SK-N-SH (cell line): ENCODE results near the gene ZIC3. TPM values are rescaled to one million over a fixed set of nuclear protein-coding genes. Genes with fewer than 3 reads are reported as not detected.

Source experiments
- CTCF ChIA-PET: fragments of 300-600, 350-600 bp; formaldehyde crosslinking; extraction: SDS; loops from one replicate; lab custom pipeline; 2021; lab: Yijun Ruan, JAX
- POLR2A ChIA-PET: fragments of 350-600 bp; sonication (Branson Sonifier 250); formaldehyde crosslinking; extraction: SDS; loops from one replicate; lab custom pipeline; 2020; ENCODE audit warnings: antibody characterized with exemption, inconsistent platforms; lab: Yijun Ruan, JAX
- DNase-seq: peaks from one replicate; pipeline ENCODE4 v3.0.0; 2012
- H2AFZ ChIP-seq: fragments of 200-600 bp; sonication (generic); 2 replicates; pipeline ENCODE4 v1.8.1; 2016; ENCODE audit warnings: antibody characterized with exemption, mild to moderate bottlenecking, low read depth
- H3F3A ChIP-seq: fragments of 200-600 bp; sonication (generic); replicated peaks from 2 replicates; pipeline ENCODE3; 2016; ENCODE audit warnings: antibody characterized with exemption, mild to moderate bottlenecking; ENCODE audit not compliant: insufficient read depth
- H3K27ac ChIP-seq, 2 experiments: fragments of 200-500 bp in 1 of 2; fragments of 200-600 bp in 1 of 2; sonication (Bioruptor generic) in 1 of 2; sonication (generic), shearing (Covaris generic) in 1 of 2; 2 replicates each; pipeline versions ENCODE4 v1.5.1 to v1.6.1; 2014 to 2016; ENCODE audit warnings: low read depth in 2 of 2, inconsistent platforms in 1 of 2, low read length in 1 of 2, mild to moderate bottlenecking in 1 of 2, mixed read lengths in 1 of 2
- H3K27me3 ChIP-seq: fragments of 200-600 bp; sonication (generic), shearing (Covaris generic); 2 replicates; pipeline ENCODE4 v1.6.1; 2016; ENCODE audit warnings: mixed run types; ENCODE audit not compliant: insufficient read depth
- H3K36me3 ChIP-seq, 2 experiments: fragments of 200-500 bp in 1 of 2; fragments of 200-600 bp in 1 of 2; sonication (Bioruptor generic) in 1 of 2; sonication (generic) in 1 of 2; replicated peaks in 1 of 2; 2 replicates each; pipeline versions ENCODE3 to v1.5.1; 2014 to 2016; ENCODE audit warnings: low read length in 1 of 2, mild to moderate bottlenecking in 1 of 2; ENCODE audit not compliant: insufficient read depth in 2 of 2, control insufficient read depth in 1 of 2
- H3K4me1 ChIP-seq, 2 experiments: fragments of 200-500 bp in 1 of 2; fragments of 200-600 bp in 1 of 2; sonication (Bioruptor generic) in 1 of 2; sonication (generic), shearing (Covaris generic) in 1 of 2; 2 replicates each; pipeline versions ENCODE4 v1.5.1 to v1.6.1; 2014 to 2016; ENCODE audit warnings: low read depth in 1 of 2, low read length in 1 of 2, mixed run types in 1 of 2; ENCODE audit not compliant: insufficient read depth in 2 of 2, control insufficient read depth in 1 of 2
- H3K4me2 ChIP-seq: fragments of 200-600 bp; sonication (generic), shearing (Covaris generic); 2 replicates; pipeline ENCODE4 v1.6.1; 2017; ENCODE audit warnings: mixed run types
- H3K4me3 ChIP-seq, 2 experiments: fragments of 200-500 bp in 1 of 2; fragments of 200-600 bp in 1 of 2; sonication (Bioruptor generic) in 1 of 2; sonication (generic), shearing (Covaris generic) in 1 of 2; 2 replicates each; pipeline versions ENCODE4 v1.5.1 to v1.8.1; 2014 to 2016; ENCODE audit warnings: low read depth in 2 of 2, inconsistent platforms in 1 of 2, low read length in 1 of 2, mild to moderate bottlenecking in 1 of 2, mixed read lengths in 1 of 2, moderate library complexity in 1 of 2
- H3K79me2 ChIP-seq: fragments of 200-600 bp; sonication (generic); 2 replicates; pipeline ENCODE4 v1.8.1; 2017; ENCODE audit warnings: mild to moderate bottlenecking; ENCODE audit not compliant: insufficient read depth
- H3K9ac ChIP-seq: fragments of 200-600 bp; sonication (generic); 2 replicates; pipeline ENCODE4 v1.6.1; 2017; ENCODE audit warnings: mixed run types
- H3K9me2 ChIP-seq: fragments of 200-600 bp; sonication (generic); 2 replicates; pipeline ENCODE4 v1.6.1; 2017; ENCODE audit warnings: mixed run types
- H3K9me3 ChIP-seq: fragments of 200-600 bp; sonication (generic); 2 replicates; pipeline ENCODE4 v1.6.1; 2017; ENCODE audit warnings: mixed run types, mild to moderate bottlenecking, moderate library complexity
- H4K20me1 ChIP-seq: fragments of 200-600 bp; sonication (generic); 2 replicates; pipeline ENCODE4 v1.6.1; 2017; ENCODE audit warnings: mild to moderate bottlenecking, mixed run types; ENCODE audit not compliant: insufficient read depth
- EP300 ChIP-seq, 2 experiments: IDR thresholded peaks; 2 replicates each; pipeline versions ENCODE4 v1.4.0 to v1.6.1; 2012; ENCODE audit warnings: borderline replicate concordance in 1 of 2, low read depth in 1 of 2, low read length in 1 of 2
- EZH2phosphoT487 ChIP-seq: fragments of 200-600 bp; sonication (generic); IDR thresholded peaks from 2 replicates; pipeline ENCODE4 v1.6.1; 2017; ENCODE audit warnings: low read depth, mixed run types, mild to moderate bottlenecking, antibody characterized with exemption, moderate library complexity, borderline replicate concordance
- FOXJ3 ChIP-seq: sonication (generic); formaldehyde crosslinking; IDR thresholded peaks from 2 replicates; pipeline ENCODE4 v1.5.1; 2020; ENCODE audit warnings: mild to moderate bottlenecking, missing genetic modification reagents
- FOXM1 ChIP-seq: IDR thresholded peaks from 2 replicates; pipeline ENCODE4 v1.4.0; 2012; ENCODE audit warnings: low read depth, mild to moderate bottlenecking
- GATA2 ChIP-seq: sonication (generic); formaldehyde crosslinking; IDR thresholded peaks from 2 replicates; pipeline ENCODE4 v1.5.0; 2020; ENCODE audit warnings: mild to moderate bottlenecking, missing genetic modification reagents
- NRF1 ChIP-seq: IDR thresholded peaks from 2 replicates; pipeline ENCODE4 v1.6.1; 2012; ENCODE audit warnings: low read depth, mild to moderate bottlenecking, low read length
- REST ChIP-seq: IDR thresholded peaks from 2 replicates; pipeline ENCODE4 v1.6.1; 2012; ENCODE audit warnings: mild to moderate bottlenecking, low read depth, low read length, moderate library complexity
- RFX5 ChIP-seq: IDR thresholded peaks from 2 replicates; pipeline ENCODE4 v1.6.1; 2012; ENCODE audit warnings: mild to moderate bottlenecking, improper control_type of control experiment, low read length
- RXRA ChIP-seq: IDR thresholded peaks from 2 replicates; pipeline ENCODE4 v1.4.0; 2012; ENCODE audit warnings: low read depth, mild to moderate bottlenecking, borderline replicate concordance
- TAF1 ChIP-seq: IDR thresholded peaks from 2 replicates; pipeline ENCODE4 v1.6.1; 2012; ENCODE audit warnings: low read depth, mild to moderate bottlenecking, low read length, moderate library complexity, borderline replicate concordance
- TEAD4 ChIP-seq: IDR thresholded peaks from 2 replicates; pipeline ENCODE4 v1.4.0; 2012; ENCODE audit warnings: mild to moderate bottlenecking, borderline replicate concordance; ENCODE audit not compliant: insufficient read depth
- USF2 ChIP-seq: fragments of 150-350 bp; IDR thresholded peaks from 2 replicates; pipeline ENCODE4 v1.6.1; 2017; ENCODE audit warnings: antibody characterized with exemption, low read length, low read depth, borderline replicate concordance
- YY1 ChIP-seq: IDR thresholded peaks from 2 replicates; pipeline ENCODE4 v1.4.0; 2012; ENCODE audit warnings: low read depth, mild to moderate bottlenecking
- ZBTB33 ChIP-seq: IDR thresholded peaks from 2 replicates; pipeline ENCODE4 v1.4.0; 2012; ENCODE audit warnings: low read depth, borderline replicate concordance
- WGBS: methylation state at CpG from one replicate; pipeline ENCODE4 v1.1.6; 2017; ENCODE audit warnings: low lambda C conversion rate; 5-methylcytosine and 5-hydroxymethylcytosine counted together
- polyA plus RNA-seq, 3 experiments: library from polyadenylated mRNA; depleted of rRNA; stranded (reverse); fragments of >200 nt; gene quantifications; 2 replicates each; pipeline ENCODE4 v1.2.3, GENCODE V29; 2012

ZIC3 gene
- polyA plus RNA-seq, 1 of the 3 experiments (the other 2 are of a cell fraction) = not detected

GRCh38 chrX:137575596-137576255 lies 9.8 kb downstream of the ZIC3 start:
- Histone ChIP-seq H4K20me1 (no peaks in the 10 kb centered on the region), H3F3A (no peaks in the 10 kb centered on the region), H3K4me3 (no peak overlapping the region), H3K36me3 (no peaks in the 10 kb centered on the region), H3K79me2 (no peaks in the 10 kb centered on the region), H3K27me3 (peaks cover 31% of the 10 kb centered on the region), H2AFZ (no peak overlapping the region), H3K4me1 (no peaks in the 10 kb centered on the region), H3K4me2 (no peak overlapping the region), H3K9me3 (no peaks in the 10 kb centered on the region), H3K27ac (no peak overlapping the region), H3K9me2 (no peaks in the 10 kb centered on the region), H3K9ac (no peak overlapping the region)
- ChIA-PET POLR2A (no interaction called here), CTCF (no interaction called here)
- WGBS = 7% methylated on average over 11 of the region's 13 CpGs
- DNase-seq = no peak
- no peak for TF ChIP-seq ZBTB33
- TF ChIP-seq GATA2 (CRISPR knock-in tag) = no peak
- no peak for TF ChIP-seq FOXM1
- TF ChIP-seq EZH2phosphoT487 = no peak
- no peak for TF ChIP-seq EP300 (IDR thresholded peaks at IDR 0.05; ENCODE audit: borderline replicate concordance in 1 of 2, low read depth in 1 of 2, low read length in 1 of 2)
- no peak for TF ChIP-seq YY1
- no peak for TF ChIP-seq REST
- no peak for TF ChIP-seq RFX5
- TF ChIP-seq USF2 = no peak
- TF ChIP-seq TEAD4 = no peak
- no peak for TF ChIP-seq RXRA
- TF ChIP-seq TAF1 = no peak
- no peak for TF ChIP-seq NRF1
- TF ChIP-seq FOXJ3 (CRISPR knock-in tag) = no peak
